ENCODE results near the gene RPTOR.
"Not testable (repeated sequence)": the region's sequence is repeated elsewhere in the genome, so short reads cannot be mapped to it uniquely, and the experiment has no call there.

RPTOR gene

DNA sequence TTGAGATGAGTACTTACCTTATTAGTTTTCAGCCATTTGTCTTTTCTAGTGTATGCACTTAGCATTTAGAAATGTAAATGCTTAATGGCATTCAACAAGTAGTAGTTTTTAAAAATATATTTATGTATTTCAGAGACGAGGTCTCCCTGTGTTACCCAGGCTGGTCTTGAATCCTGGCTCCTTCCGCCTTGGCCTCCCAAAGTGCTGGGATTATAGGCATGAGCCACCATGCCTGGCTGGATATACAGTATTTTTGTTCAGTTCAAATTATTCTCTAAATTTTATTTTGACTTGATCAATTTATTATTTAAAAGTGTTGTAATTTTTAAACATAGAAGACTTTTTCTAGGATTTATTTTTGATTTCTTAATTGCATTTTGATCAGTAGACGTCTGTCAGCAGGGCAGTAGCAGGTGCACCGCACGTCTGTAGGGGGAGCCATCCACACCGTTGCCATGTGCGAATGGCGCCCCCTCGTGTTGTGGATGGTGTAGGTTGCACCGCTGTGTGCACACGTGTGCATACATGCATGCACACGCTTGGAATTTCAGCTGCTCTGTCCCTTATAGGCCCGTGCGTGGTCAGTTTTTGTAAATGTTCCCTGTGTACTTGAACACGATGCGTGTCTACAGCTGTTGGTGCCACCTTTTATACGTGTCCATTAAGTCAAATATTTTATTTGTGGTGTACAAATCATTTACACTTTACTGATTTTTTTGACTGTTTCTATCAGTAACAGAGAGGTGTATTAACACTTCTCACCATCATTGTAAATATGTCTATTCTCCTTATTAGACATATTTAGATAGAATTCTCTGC lies 30.6 kb downstream of the RPTOR start:
- Histone ChIP-seq H3K4me3 (replicated peaks; ENCODE audit: insufficient read depth, low read length) (no peak overlapping the region), H3K27me3 (ENCODE audit: insufficient read depth, poor library complexity, severe bottlenecking) (no peaks in the 10 kb centered on the region), H3K27ac (replicated peaks) (no peak overlapping the region)
- DNase-seq (ENCODE audit: low read depth in 1 of 2, low spot score in 1 of 2), result peak; percentile 90 to 92
- no peak for TF ChIP-seq GABPA (IDR thresholded peaks at IDR 0.05; ENCODE audit: low read depth)
- TF ChIP-seq, protein P1, sequence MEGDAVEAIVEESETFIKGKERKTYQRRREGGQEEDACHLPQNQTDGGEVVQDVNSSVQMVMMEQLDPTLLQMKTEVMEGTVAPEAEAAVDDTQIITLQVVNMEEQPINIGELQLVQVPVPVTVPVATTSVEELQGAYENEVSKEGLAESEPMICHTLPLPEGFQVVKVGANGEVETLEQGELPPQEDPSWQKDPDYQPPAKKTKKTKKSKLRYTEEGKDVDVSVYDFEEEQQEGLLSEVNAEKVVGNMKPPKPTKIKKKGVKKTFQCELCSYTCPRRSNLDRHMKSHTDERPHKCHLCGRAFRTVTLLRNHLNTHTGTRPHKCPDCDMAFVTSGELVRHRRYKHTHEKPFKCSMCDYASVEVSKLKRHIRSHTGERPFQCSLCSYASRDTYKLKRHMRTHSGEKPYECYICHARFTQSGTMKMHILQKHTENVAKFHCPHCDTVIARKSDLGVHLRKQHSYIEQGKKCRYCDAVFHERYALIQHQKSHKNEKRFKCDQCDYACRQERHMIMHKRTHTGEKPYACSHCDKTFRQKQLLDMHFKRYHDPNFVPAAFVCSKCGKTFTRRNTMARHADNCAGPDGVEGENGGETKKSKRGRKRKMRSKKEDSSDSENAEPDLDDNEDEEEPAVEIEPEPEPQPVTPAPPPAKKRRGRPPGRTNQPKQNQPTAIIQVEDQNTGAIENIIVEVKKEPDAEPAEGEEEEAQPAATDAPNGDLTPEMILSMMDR (IDR thresholded peaks at IDR 0.05; ENCODE audit: insufficient read depth, low read length), result peak; percentile 100
- TF ChIP-seq POLR2AphosphoS5 (IDR thresholded peaks at IDR 0.05; ENCODE audit: low read depth), result peak; percentile 54; the same call in 1 of the 2 replicates

DNA sequence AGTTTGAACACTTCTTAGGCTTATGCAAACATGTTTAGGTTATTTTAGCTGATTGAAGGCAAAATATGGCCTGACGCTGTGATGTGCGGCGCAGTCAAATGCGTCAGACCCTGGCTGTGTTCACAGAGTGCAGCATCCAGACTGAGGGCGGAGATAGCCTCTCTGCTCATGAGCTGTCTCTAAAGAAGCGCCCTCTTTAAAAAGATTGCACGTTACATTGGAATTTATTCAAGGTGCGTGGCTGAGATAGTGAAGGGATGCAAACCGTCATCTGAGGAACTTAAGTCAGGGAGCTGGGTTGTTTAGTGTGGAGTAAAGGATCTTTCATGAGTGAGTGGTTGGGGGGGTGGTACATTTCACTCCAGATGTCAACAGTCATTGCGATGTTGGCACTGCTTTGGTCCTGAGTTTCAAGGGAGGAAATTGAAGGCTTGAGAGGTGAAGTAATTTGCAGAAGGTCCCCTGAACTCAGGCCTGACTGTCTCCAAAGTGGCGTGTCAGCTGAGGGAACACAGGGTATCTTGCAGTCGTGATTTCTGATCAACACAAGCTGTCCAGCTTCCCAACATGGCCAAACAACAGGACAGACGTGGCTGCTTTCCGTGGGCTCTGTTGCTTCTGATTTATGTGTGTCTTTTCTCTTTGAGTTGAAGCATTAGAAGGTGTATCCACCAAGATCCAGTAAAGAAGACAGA lies 33.4 kb downstream of the RPTOR start:
- Histone ChIP-seq H3K4me3 (replicated peaks; ENCODE audit: insufficient read depth, low read length) (no peak overlapping the region), H3K27me3 (ENCODE audit: insufficient read depth, poor library complexity, severe bottlenecking) (no peaks in the 10 kb centered on the region), H3K27ac (replicated peaks) (no peak overlapping the region)
- no peak for TF ChIP-seq POLR2AphosphoS5 (IDR thresholded peaks at IDR 0.05; ENCODE audit: low read depth)
- TF ChIP-seq, protein P2, sequence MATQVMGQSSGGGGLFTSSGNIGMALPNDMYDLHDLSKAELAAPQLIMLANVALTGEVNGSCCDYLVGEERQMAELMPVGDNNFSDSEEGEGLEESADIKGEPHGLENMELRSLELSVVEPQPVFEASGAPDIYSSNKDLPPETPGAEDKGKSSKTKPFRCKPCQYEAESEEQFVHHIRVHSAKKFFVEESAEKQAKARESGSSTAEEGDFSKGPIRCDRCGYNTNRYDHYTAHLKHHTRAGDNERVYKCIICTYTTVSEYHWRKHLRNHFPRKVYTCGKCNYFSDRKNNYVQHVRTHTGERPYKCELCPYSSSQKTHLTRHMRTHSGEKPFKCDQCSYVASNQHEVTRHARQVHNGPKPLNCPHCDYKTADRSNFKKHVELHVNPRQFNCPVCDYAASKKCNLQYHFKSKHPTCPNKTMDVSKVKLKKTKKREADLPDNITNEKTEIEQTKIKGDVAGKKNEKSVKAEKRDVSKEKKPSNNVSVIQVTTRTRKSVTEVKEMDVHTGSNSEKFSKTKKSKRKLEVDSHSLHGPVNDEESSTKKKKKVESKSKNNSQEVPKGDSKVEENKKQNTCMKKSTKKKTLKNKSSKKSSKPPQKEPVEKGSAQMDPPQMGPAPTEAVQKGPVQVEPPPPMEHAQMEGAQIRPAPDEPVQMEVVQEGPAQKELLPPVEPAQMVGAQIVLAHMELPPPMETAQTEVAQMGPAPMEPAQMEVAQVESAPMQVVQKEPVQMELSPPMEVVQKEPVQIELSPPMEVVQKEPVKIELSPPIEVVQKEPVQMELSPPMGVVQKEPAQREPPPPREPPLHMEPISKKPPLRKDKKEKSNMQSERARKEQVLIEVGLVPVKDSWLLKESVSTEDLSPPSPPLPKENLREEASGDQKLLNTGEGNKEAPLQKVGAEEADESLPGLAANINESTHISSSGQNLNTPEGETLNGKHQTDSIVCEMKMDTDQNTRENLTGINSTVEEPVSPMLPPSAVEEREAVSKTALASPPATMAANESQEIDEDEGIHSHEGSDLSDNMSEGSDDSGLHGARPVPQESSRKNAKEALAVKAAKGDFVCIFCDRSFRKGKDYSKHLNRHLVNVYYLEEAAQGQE (IDR thresholded peaks at IDR 0.05; ENCODE audit: insufficient replicate concordance, low read depth), result no peak
- TF ChIP-seq, protein P1 (IDR thresholded peaks at IDR 0.05; ENCODE audit: insufficient read depth, low read length), result no peak
- no peak for TF ChIP-seq GABPA (IDR thresholded peaks at IDR 0.05; ENCODE audit: low read depth)
- no peak for TF ChIP-seq SPI1 (IDR thresholded peaks at IDR 0.05; ENCODE audit: borderline replicate concordance, low read depth)
- no peak for DNase-seq (ENCODE audit: low read depth in 1 of 2, low spot score in 1 of 2)

DNA sequence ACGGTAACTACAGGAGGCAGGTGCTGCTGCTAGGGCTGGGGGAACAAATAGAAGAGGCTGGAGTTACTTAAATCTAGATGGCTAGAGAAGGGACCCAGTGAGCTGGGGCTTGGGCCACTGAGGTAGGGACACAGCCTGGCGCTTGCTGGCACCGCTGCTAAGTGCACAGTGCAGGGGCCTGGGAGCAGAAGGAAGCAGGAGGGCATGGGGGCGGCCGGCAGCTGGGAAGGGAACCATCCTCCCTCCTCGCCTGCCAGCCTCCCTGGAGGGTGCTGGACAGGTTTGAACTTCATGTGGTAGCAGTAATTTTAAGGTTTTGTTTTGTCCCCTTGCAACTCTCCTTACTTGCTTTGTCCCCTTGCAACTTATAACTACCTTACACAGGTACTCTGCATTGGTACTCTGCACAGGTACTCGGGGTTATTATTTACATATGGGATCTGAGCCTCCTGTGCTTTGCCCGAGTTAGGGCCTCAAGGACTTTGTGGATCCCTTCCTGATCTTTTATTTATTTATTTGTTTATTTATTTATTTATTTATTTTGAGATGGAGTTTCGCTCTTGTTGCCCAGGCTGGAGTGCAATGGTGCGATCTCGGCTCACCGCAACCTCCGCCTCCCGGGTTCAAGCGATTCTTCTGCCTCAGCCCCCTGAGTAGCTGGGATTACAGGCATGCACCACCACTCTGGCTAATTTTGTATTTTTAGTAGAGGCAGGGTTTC lies 34.2 kb downstream of the RPTOR start:
- H3K27me3 ChIP-seq (ENCODE audit: insufficient read depth, poor library complexity, severe bottlenecking); DNase-seq (ENCODE audit: low read depth in 1 of 2, low spot score in 1 of 2); H3K27ac ChIP-seq (replicated peaks); H3K4me3 ChIP-seq (replicated peaks; ENCODE audit: insufficient read depth, low read length): not testable (repeated sequence)

DNA sequence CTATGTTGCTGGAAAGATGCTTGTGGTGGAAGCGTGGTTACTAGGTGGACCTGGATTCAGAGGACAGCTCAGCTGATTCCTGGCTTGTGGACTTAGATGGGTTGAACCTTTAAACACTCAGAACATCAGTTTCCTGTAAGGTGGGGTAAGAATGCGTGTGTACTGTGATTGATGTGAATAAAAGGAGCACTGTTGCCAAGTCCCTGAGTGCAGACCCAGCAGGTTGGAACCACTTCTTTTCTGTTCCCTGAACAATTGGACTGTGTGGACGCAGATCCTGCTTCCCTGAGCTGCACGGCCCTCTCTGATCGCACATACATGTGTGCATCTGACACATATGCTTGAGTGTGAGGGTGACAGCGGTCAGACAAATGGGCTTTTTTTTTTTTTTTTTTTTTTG lies 37.5 kb downstream of the RPTOR start:
- DNase-seq (ENCODE audit: low read depth in 1 of 2, low spot score in 1 of 2), result no peak
- TF ChIP-seq, protein P1 (IDR thresholded peaks at IDR 0.05; ENCODE audit: insufficient read depth, low read length), result no peak
- TF ChIP-seq, protein P2 (IDR thresholded peaks at IDR 0.05; ENCODE audit: insufficient replicate concordance, low read depth), result no peak
- no peak for TF ChIP-seq GABPA (IDR thresholded peaks at IDR 0.05; ENCODE audit: low read depth)
- no peak for TF ChIP-seq SPI1 (IDR thresholded peaks at IDR 0.05; ENCODE audit: borderline replicate concordance, low read depth)
- TF ChIP-seq POLR2AphosphoS5 (IDR thresholded peaks at IDR 0.05; ENCODE audit: low read depth), result no peak
- Histone ChIP-seq H3K27ac (replicated peaks) (no peak overlapping the region), H3K4me3 (replicated peaks; ENCODE audit: insufficient read depth, low read length) (no peak overlapping the region), H3K27me3 (ENCODE audit: insufficient read depth, poor library complexity, severe bottlenecking) (no peaks in the 10 kb centered on the region)
